HCT116 (cell line): Measurements from ENCODE around the gene GRB10. TPM values are rescaled to one million over a fixed set of nuclear protein-coding genes. Genes with fewer than 3 reads are reported as not detected.

Experiments used
- ATAC-seq: fragments of 200-7000 bp; cut with Tn5 transposase; 2 replicates; pipeline ENCODE4 v1.9.1; 2020; ENCODE audit warnings: mild to moderate bottlenecking, moderate library complexity
- BruUV-seq: library from RNA; stranded (reverse); fragments of 400-500 nt; replicated peaks from 2 replicates; lab custom pipeline; 2021; lab: Mats Ljungman, UMichigan
- CTCF ChIA-PET: fragments of 300-600 bp; sonication (Branson Sonifier 250); formaldehyde crosslinking; loops from one replicate; lab custom pipeline; 2021; ENCODE audit warnings: antibody characterized with exemption; lab: Charles Lee
- POLR2A ChIA-PET: fragments of 300-600, 350-600 bp; sonication (Branson Sonifier 250); formaldehyde crosslinking; loops from one replicate; lab custom pipeline; 2021; ENCODE audit warnings: antibody characterized with exemption; lab: Charles Lee
- RAD21 ChIA-PET, 2 experiments: fragments of 300-600 bp; sonication (Branson Sonifier 250); formaldehyde crosslinking; loops; one replicate each; lab custom pipeline; 2023; ENCODE audit warnings: low total read pairs in 2 of 2; ENCODE audit not compliant: uncharacterized antibody in 2 of 2, unreplicated experiment in 2 of 2, low non-redundant PET in 1 of 2; lab: Charles Lee
- DNase-seq: peaks from one replicate; pipeline ENCODE4 v3.0.0-alpha.2; 2010; ENCODE audit warnings: low read depth, low spot score
- H2AFZ ChIP-seq: fragments of 200-600 bp; shearing (Covaris generic), sonication (generic); 2 replicates; pipeline ENCODE4 v1.6.1; 2017; ENCODE audit warnings: low read depth, mixed run types, mixed read lengths, antibody characterized with exemption, low read length; ENCODE audit not compliant: poor library complexity, severe bottlenecking
- H3K27ac ChIP-seq: 2 replicates; pipeline ENCODE4 v1.5.1; 2012; ENCODE audit warnings: low read depth, low read length
- H3K27me3 ChIP-seq: fragments of 200-600 bp; sonication (generic); 2 replicates; pipeline ENCODE4 v1.6.1; 2016; ENCODE audit warnings: mixed run types, low read length, mixed read lengths; ENCODE audit not compliant: insufficient read depth
- H3K36me3 ChIP-seq, 2 experiments: fragments of 200-500 bp in 1 of 2; fragments of 200-600 bp in 1 of 2; sonication (Bioruptor generic) in 1 of 2; sonication (generic) in 1 of 2; 2 replicates each; pipeline versions ENCODE4 v1.5.1 to v1.6.1; 2014 to 2016; ENCODE audit warnings: low read length in 2 of 2, inconsistent platforms in 1 of 2, mixed read lengths in 1 of 2, mixed run types in 1 of 2; ENCODE audit not compliant: insufficient read depth in 2 of 2, control insufficient read depth in 1 of 2
- H3K4me1 ChIP-seq, 2 experiments: fragments of 200-600 bp in 1 of 2; sonication (generic) in 1 of 2; 2 replicates each; pipeline versions ENCODE4 v1.5.1 to v1.6.1; 2012 to 2017; ENCODE audit warnings: low read length in 2 of 2, inconsistent platforms in 1 of 2, mild to moderate bottlenecking in 1 of 2, mixed read lengths in 1 of 2, mixed run types in 1 of 2, moderate library complexity in 1 of 2; ENCODE audit not compliant: insufficient read depth in 2 of 2, control insufficient read depth in 1 of 2
- H3K4me2 ChIP-seq: fragments of 200-600 bp; sonication (generic); 2 replicates; pipeline ENCODE4 v1.6.1; 2017; ENCODE audit warnings: mixed run types, low read length, mixed read lengths
- H3K4me3 ChIP-seq, 2 experiments: fragments of 200-600 bp in 1 of 2; sonication (generic) in 1 of 2; replicated peaks in 1 of 2; 2 replicates each; pipeline ENCODE4 v1.5.1; 2011 to 2016; ENCODE audit warnings: low read length in 2 of 2, control low read depth in 1 of 2, low read depth in 1 of 2, mild to moderate bottlenecking in 1 of 2, mixed read lengths in 1 of 2, mixed run types in 1 of 2
- H3K79me2 ChIP-seq: fragments of 200-600 bp; sonication (generic); 2 replicates; pipeline ENCODE4 v1.6.1; 2017; ENCODE audit warnings: mild to moderate bottlenecking, mixed run types, low read length, moderate library complexity, mixed read lengths; ENCODE audit not compliant: insufficient read depth
- H3K9ac ChIP-seq: fragments of 200-600 bp; sonication (generic); 2 replicates; pipeline ENCODE4 v1.6.1; 2016; ENCODE audit warnings: low read length, mixed read lengths
- H3K9me2 ChIP-seq: fragments of 200-600 bp; sonication (generic), shearing (Covaris generic); 2 replicates; pipeline ENCODE4 v1.6.1; 2017; ENCODE audit warnings: mixed run types, mild to moderate bottlenecking, moderate library complexity; ENCODE audit not compliant: insufficient read depth
- H3K9me3 ChIP-seq, 2 experiments: fragments of 200-500 bp in 1 of 2; fragments of 200-600 bp in 1 of 2; sonication (Bioruptor generic) in 1 of 2; sonication (generic) in 1 of 2; 2 replicates each; pipeline ENCODE4 v1.6.1; 2014 to 2017; ENCODE audit warnings: low read length in 2 of 2, mixed read lengths in 2 of 2, inconsistent platforms in 1 of 2, low read depth in 1 of 2, mild to moderate bottlenecking in 1 of 2, mixed run types in 1 of 2, moderate library complexity in 1 of 2; ENCODE audit not compliant: control insufficient read depth in 1 of 2, insufficient read depth in 1 of 2
- H4K20me1 ChIP-seq: fragments of 200-600 bp; sonication (generic), shearing (Covaris generic); 2 replicates; pipeline ENCODE4 v1.6.1; 2017; ENCODE audit warnings: mixed run types, mild to moderate bottlenecking, moderate library complexity; ENCODE audit not compliant: insufficient read depth
- CBX3 ChIP-seq: IDR thresholded peaks from 2 replicates; pipeline ENCODE4 v1.6.1; 2012; ENCODE audit warnings: low read depth
- CTCF ChIP-seq, 3 experiments: fragments of 200-600 bp in 1 of 3; sonication (generic) in 1 of 3; IDR thresholded peaks in 2 of 3; conservative IDR thresholded peaks in 1 of 3; 2 replicates each; pipeline ENCODE4 v1.5.1; 2012 to 2017; ENCODE audit warnings: low read depth in 2 of 3, low read length in 2 of 3, antibody characterized with exemption in 1 of 3, borderline replicate concordance in 1 of 3, control low read depth in 1 of 3, mild to moderate bottlenecking in 1 of 3, mixed read lengths in 1 of 3, mixed run types in 1 of 3, moderate library complexity in 1 of 3; ENCODE audit not compliant: insufficient read depth in 1 of 3
- EGR1 ChIP-seq: IDR thresholded peaks from 2 replicates; pipeline ENCODE4 v1.6.1; 2012; ENCODE audit warnings: low read depth
- ELF1 ChIP-seq: IDR thresholded peaks from 2 replicates; pipeline ENCODE4 v1.6.1; 2012; ENCODE audit warnings: low read depth, borderline replicate concordance
- EZH2phosphoT487 ChIP-seq: fragments of 200-600 bp; IDR thresholded peaks from 2 replicates; pipeline ENCODE4 v1.6.1; 2018; ENCODE audit warnings: antibody characterized with exemption, borderline replicate concordance
- FOSL1 ChIP-seq: IDR thresholded peaks from 2 replicates; pipeline ENCODE4 v1.6.1; 2012; ENCODE audit warnings: low read depth
- JUND ChIP-seq: IDR thresholded peaks from 2 replicates; pipeline ENCODE4 v1.6.1; 2012
- MAX ChIP-seq: IDR thresholded peaks from 2 replicates; pipeline ENCODE4 v1.6.1; 2012
- POLR2A ChIP-seq: IDR thresholded peaks from 2 replicates; pipeline ENCODE4 v1.7.0; 2011; ENCODE audit warnings: borderline replicate concordance; ENCODE audit not compliant: insufficient read depth, insufficient read length; ENCODE audit errors: extremely low read depth
- RAD21 ChIP-seq: IDR thresholded peaks from 2 replicates; pipeline ENCODE4 v1.6.1; 2012; ENCODE audit warnings: low read depth, mild to moderate bottlenecking
- REST ChIP-seq: IDR thresholded peaks from 2 replicates; pipeline ENCODE4 v1.6.1; 2012; ENCODE audit warnings: low read depth
- SIN3A ChIP-seq: IDR thresholded peaks from 2 replicates; pipeline ENCODE4 v1.6.1; 2012; ENCODE audit warnings: low read depth
- SP1 ChIP-seq: IDR thresholded peaks from 2 replicates; pipeline ENCODE4 v1.6.1; 2012; ENCODE audit warnings: low read depth
- SRF ChIP-seq: IDR thresholded peaks from 2 replicates; pipeline ENCODE4 v1.6.1; 2012; ENCODE audit warnings: low read depth
- TCF7L2 ChIP-seq: IDR thresholded peaks from 2 replicates; pipeline ENCODE4 v1.7.0; 2011; ENCODE audit warnings: borderline replicate concordance, inconsistent platforms; ENCODE audit not compliant: insufficient read depth, insufficient read length; ENCODE audit errors: extremely low read depth
- YY1 ChIP-seq: IDR thresholded peaks from 2 replicates; pipeline ENCODE4 v1.6.1; 2011; ENCODE audit warnings: low read length, low read depth, moderate library complexity, mild to moderate bottlenecking; ENCODE audit not compliant: insufficient replicate concordance; ENCODE audit errors: extremely low read depth
- ZBTB33 ChIP-seq: IDR thresholded peaks from 2 replicates; pipeline ENCODE4 v1.6.1; 2011; ENCODE audit warnings: mild to moderate bottlenecking, low read length, moderate library complexity; ENCODE audit not compliant: insufficient replicate concordance; ENCODE audit errors: extremely low read depth
- ZFX ChIP-seq: fragments of 450-650 bp; IDR thresholded peaks from 2 replicates; pipeline ENCODE4 v1.6.1; 2017
- ZNF274 ChIP-seq: fragments of 200-500 bp; sonication (Bioruptor generic); IDR thresholded peaks from 2 replicates; pipeline ENCODE4 v1.6.1; 2014; ENCODE audit warnings: mild to moderate bottlenecking, low read depth, low read length, inconsistent platforms
- intact Hi-C: fragments of 100-400 bp; cut with micrococcal nuclease; formaldehyde crosslinking; loops from 2 replicates; pipeline ENCODE4 v1.10.0; 2022
- total RNA-seq: library from RNA; stranded (reverse); gene quantifications from one replicate; pipeline ENCODE4 v1.2.1, GENCODE V29; 2021; ENCODE audit not compliant: unreplicated experiment

Gene GRB10
- total RNA-seq, 1 experiment from 2014 or later: 37.3 TPM

- no peak overlapping the region for H3K9ac ChIP-seq
- no peaks in the 10 kb centered on the region for H4K20me1 ChIP-seq
- H3K27me3 ChIP-seq: peaks cover 8% of the 10 kb centered on the region; the same call in 1 of the 2 replicates
- H3K9me3 ChIP-seq: peaks cover 0 to 6% of the 10 kb centered on the region in 2 experiments; a peak in 1 of 4 replicates
- ChIA-PET RAD21 (no interaction called here), POLR2A (no interaction called here), CTCF (no interaction called here)
- TF ChIP-seq CBX3 (no peak), ELF1 (no peak), SRF (no peak), EGR1 (no peak), TCF7L2 (no peak), JUND (no peak), ZFX (no peak), ZNF274 (no peak), CTCF (IDR thresholded peaks at IDR 0.05 in 2 of 3, conservative IDR thresholded peaks at IDR 0.05 in 1 of 3; ENCODE audit: borderline replicate concordance in 1 of 3, insufficient read depth in 1 of 3, low read depth in 2 of 3, low read length in 2 of 3) (no peak), YY1 (no peak), SP1 (no peak), RAD21 (no peak), SIN3A (no peak), ZBTB33 (no peak), POLR2A (no peak), MAX (no peak), EZH2phosphoT487 (no peak), REST (no peak), FOSL1 (no peak)
- H3K4me3 ChIP-seq: no peak overlapping the region
- H2AFZ ChIP-seq: no peak overlapping the region
- no peak for DNase-seq
- intact Hi-C loops: loop anchor here (5.0 to 10.0 kb wide), 2 partner anchors 184 to 367 kb away; no protein-coding TSS in a partner anchor
- BruUV-seq: no TSS peak
- ATAC-seq: no peak
- no peaks in the 10 kb centered on the region for H3K79me2 ChIP-seq
- no peak overlapping the region for H3K4me2 ChIP-seq
- H3K36me3 ChIP-seq: no peaks in the 10 kb centered on the region
- H3K4me1 ChIP-seq: peaks cover 4 to 5% of the 10 kb centered on the region in 2 experiments; a peak in 3 of 4 replicates
- H3K27ac ChIP-seq: no peak overlapping the region
- no peaks in the 10 kb centered on the region for H3K9me2 ChIP-seq
Measured at GRCh38 chr7:50798126-50798525, 15.4 kb upstream of the GRB10 start.
